ENCODE results near the gene CACNA1C.

The CACNA1C gene

DNA sequence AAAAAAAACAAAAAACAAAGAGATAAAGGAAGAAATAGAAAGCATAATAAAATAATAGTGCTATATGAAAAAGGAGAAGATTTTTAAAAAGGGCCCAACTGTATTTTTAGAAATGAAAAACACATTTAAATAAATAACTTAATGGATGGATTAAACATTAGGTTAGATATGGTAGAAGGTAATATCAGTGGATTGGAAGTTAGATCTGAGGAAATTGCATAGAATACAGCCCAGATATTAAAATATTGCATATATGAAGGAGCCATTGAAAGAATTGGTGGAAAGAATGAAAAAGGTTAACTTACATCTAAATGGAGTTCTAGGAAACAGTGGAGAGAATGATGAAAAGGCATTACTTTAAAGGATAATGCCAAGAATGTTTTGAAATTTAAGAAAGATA, 27.8 kb downstream of the CACNA1C start:
- no peak for DNase-seq (ENCODE audit: low spot score)
- CTCF ChIA-PET, result no interaction called here
- no peak for TF ChIP-seq CTCF (conservative IDR thresholded peaks at IDR 0.05; ENCODE audit: low read depth)
- POLR2A ChIA-PET (ENCODE audit: low non-redundant PET), result no interaction called here
- no peak overlapping the region for H3K27ac ChIP-seq

- ChIA-PET POLR2A (ENCODE audit: low non-redundant PET) (no interaction called here), CTCF (no interaction called here)
- no peak overlapping the region for H3K27ac ChIP-seq
- no peak for TF ChIP-seq CTCF (conservative IDR thresholded peaks at IDR 0.05; ENCODE audit: low read depth)
- DNase-seq (ENCODE audit: low spot score), result no peak
Observed at GRCh38 chr12:2082321-2082720, 29.5 kb downstream of the CACNA1C start.

GRCh38 chr12:2083008-2083407, 30.2 kb downstream of the CACNA1C start:
- TF ChIP-seq CTCF (conservative IDR thresholded peaks at IDR 0.05; ENCODE audit: low read depth), result no peak
- ChIA-PET POLR2A (ENCODE audit: low non-redundant PET) (no interaction called here), CTCF (no interaction called here)
- H3K27ac ChIP-seq, result no peak overlapping the region
- DNase-seq (ENCODE audit: low spot score), result no peak

DNA sequence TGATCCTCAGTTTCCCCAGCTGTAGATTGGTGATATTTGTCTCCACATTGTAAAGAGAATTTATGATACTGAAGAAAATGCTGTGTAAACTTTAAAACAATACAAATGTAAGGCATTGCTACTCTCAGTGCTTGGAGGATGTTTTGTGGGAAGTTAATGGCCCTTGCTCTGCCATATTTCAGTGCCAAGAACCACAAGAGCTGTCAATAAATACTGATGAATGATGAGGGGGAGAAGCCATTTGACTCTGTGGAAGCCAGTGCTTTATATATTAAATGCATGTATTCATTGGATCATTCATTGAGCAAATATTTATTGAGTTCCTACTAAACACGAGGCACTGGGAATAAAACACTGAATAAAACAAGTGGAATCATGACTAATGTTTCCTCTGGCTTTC, 30.8 kb downstream of the CACNA1C start:
- POLR2A ChIA-PET (ENCODE audit: low non-redundant PET), result no interaction called here
- no peak overlapping the region for H3K27ac ChIP-seq
- CTCF ChIA-PET, result no interaction called here
- DNase-seq (ENCODE audit: low spot score), result no peak
- TF ChIP-seq CTCF (conservative IDR thresholded peaks at IDR 0.05; ENCODE audit: low read depth), result no peak

GRCh38 chr12:2084553-2085296, 31.9 kb downstream of the CACNA1C start:
- H3K27ac ChIP-seq, result no peak overlapping the region
- no peak for DNase-seq (ENCODE audit: low spot score)
- no peak for TF ChIP-seq CTCF (conservative IDR thresholded peaks at IDR 0.05; ENCODE audit: low read depth)
- POLR2A ChIA-PET (ENCODE audit: low non-redundant PET), result no interaction called here
- CTCF ChIA-PET, result no interaction called here

DNA sequence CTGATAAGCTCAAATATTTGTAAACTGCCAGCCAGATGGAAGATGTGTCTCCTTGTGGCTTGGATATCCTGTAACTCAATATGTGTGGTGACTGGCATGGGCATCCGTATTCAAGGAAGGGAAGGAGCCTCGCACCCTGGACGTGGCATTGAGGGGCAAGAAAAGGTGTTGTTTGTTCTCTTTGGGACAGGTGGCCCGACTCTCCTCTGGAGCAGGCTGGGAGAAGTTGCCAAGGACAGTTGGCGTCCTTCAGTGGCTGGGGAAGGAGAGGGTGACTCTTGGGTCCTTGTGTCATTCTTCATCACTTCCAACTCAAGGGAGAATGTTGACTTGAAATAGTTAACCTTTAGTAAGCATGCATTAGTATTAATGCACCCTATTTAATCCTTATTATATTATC, 39.6 kb downstream of the CACNA1C start:
- TF ChIP-seq CTCF (conservative IDR thresholded peaks at IDR 0.05; ENCODE audit: low read depth), result no peak
- POLR2A ChIA-PET (ENCODE audit: low non-redundant PET), result no interaction called here
- H3K27ac ChIP-seq, result no peak overlapping the region
- DNase-seq (ENCODE audit: low spot score), result no peak
- CTCF ChIA-PET, result interaction anchor here (0.6 kb wide), 1 partner anchor 268 kb away, joined by 5 read pairs; no protein-coding TSS in a partner anchor

All from RWPE1 (cell line).